VCaP (cell line): ENCODE data around the gene CS.
"Not testable (repeated sequence)": the region's sequence is repeated elsewhere in the genome, so short reads cannot be mapped to it uniquely, and the experiment has no call there.

Experiments
- H3K27ac ChIP-seq: fragments of 450-650 bp; 2 replicates; pipeline ENCODE4 v1.5.1; 2017
- TF ChIP-seq, protein P1 (sequence below): fragments of 450-650 bp; conservative IDR thresholded peaks from 2 replicates; pipeline ENCODE4 v1.5.1; 2017; ENCODE audit warnings: mild to moderate bottlenecking, moderate library complexity

CS gene

DNA sequence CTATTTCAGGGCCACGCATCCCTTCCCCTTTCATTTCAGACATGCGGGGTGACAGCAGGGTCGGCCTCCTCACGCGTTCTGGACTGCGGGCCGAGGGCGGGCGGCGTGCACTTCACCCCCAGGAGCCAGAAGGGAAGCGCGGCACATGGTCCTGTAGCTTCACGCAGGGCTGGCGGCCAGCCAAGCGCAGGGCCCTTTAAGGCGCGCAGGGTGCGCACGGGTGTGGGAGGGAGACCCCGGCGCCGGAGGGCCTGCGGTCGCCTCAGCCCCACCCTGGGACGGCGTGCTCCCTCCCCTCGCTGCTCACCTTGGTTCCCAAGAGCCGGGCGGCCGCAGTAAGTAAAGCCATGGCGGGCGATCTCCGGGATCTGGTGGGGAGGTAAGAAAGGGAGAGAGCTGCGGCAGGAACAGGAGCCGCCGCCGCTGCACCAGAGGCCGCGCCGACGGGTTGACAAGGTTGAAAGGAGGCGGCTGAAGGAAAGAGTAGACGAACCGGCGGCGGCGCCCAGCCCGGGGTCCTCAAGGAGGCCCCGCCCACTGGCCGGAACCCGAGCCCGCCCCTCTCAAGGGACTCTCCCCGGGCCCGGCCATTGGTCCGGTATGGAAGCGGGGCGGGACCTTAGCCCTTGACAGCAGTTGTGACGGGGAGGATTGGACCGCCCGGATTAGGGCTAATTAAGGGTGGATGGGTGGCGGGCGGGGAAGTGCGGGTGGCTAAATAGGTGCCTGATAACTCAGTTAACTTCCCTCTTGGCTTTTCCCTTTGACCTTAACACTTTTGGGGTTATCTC, at the start of gene CS:
TSS of gene CS (minus strand) at position 478 of the 791 bp plus-strand sequence. CDS start at position 349, 129 bp downstream.
- TF ChIP-seq, protein P1, sequence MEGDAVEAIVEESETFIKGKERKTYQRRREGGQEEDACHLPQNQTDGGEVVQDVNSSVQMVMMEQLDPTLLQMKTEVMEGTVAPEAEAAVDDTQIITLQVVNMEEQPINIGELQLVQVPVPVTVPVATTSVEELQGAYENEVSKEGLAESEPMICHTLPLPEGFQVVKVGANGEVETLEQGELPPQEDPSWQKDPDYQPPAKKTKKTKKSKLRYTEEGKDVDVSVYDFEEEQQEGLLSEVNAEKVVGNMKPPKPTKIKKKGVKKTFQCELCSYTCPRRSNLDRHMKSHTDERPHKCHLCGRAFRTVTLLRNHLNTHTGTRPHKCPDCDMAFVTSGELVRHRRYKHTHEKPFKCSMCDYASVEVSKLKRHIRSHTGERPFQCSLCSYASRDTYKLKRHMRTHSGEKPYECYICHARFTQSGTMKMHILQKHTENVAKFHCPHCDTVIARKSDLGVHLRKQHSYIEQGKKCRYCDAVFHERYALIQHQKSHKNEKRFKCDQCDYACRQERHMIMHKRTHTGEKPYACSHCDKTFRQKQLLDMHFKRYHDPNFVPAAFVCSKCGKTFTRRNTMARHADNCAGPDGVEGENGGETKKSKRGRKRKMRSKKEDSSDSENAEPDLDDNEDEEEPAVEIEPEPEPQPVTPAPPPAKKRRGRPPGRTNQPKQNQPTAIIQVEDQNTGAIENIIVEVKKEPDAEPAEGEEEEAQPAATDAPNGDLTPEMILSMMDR = no peak
- H3K27ac ChIP-seq = peak within 1 kb of the TSS; percentile 97

GRCh38 chr12:56348776-56349175, 48.6 kb upstream of the CS start:
- H3K27ac ChIP-seq = no peak overlapping the region
- TF ChIP-seq, protein P1 = no peak

- H3K27ac ChIP-seq = not testable (repeated sequence)
Observed at GRCh38 chr12:56347255-56347654, 47.1 kb upstream of the CS start.

DNA sequence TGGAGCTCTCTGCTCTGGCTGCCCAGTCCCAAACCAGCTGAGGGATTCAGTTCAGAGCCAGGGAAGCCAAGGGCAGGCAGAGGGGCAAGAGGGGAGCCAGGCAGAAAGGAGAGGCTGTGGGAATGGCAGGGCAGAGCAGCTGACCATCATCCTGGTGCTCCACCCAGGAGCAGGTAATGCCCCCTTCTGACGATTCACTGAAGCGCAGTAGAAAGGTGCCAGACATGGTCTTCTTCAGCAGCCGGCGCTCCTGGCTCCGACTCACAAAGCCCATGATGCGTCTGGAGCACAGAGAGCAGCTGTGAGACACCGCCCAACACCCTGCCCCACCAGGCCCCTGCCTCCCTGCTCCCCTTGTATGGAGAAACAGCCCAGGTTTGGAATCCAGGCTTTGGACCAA, 46.5 kb upstream of the CS start:
- TF ChIP-seq, protein P1 = no peak
- no peak overlapping the region for H3K27ac ChIP-seq

GRCh38 chr12:56342290-56342689, 42.2 kb upstream of the CS start:
- not testable (repeated sequence) for H3K27ac ChIP-seq

- no peak overlapping the region for H3K27ac ChIP-seq
- TF ChIP-seq, protein P1 = no peak
Observed at GRCh38 chr12:56341616-56342015, 41.5 kb upstream of the CS start.

DNA sequence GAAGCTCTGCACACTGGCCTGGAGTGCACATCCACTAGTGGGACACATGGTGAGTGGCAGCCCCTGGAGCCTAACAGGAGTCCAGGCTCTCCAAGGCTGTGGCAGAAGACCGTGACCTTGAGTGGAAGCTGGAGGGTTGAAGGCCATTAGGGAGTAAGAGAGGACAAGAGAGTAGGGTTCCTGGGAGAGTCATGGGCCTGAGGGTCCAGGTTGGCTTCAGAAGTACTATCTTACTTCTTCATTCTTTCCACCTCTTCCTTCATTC, 39.0 kb upstream of the CS start:
- no peak overlapping the region for H3K27ac ChIP-seq
- TF ChIP-seq, protein P1 = no peak

GRCh38 chr12:56338308-56339157, 38.4 kb upstream of the CS start, which contains the start of gene IL23A:
TSS of gene IL23A (plus strand) at chr12:56338884. CDS start at chr12:56339045, 161 bp downstream.
- no peak within 1 kb of the TSS for H3K27ac ChIP-seq
- TF ChIP-seq, protein P1 = no peak
